ENCODE measurements around the gene ODAD3. TPM values are rescaled to one million over a fixed set of nuclear protein-coding genes. Genes with fewer than 3 reads are reported as not detected.
A peak's percentile ranks its signal among the peaks of the same experiment; 100 is the strongest.

Gene ODAD3
- under 1 TPM in 1 of 2 donors, not detected in 1; 0.22 TPM for total RNA-seq

- peak within 1 kb of the TSS; percentile 56 for H3K27ac ChIP-seq
- H3K36me3 ChIP-seq, result no peaks in the 10 kb centered on the region
- no peaks in the 10 kb centered on the region for H3K9me3 ChIP-seq
- intact Hi-C loops (cut with DNase I), result no loop called here
- H3K4me1 ChIP-seq, result peaks cover 6% of the 10 kb centered on the region
- peak within 1 kb of the TSS; percentile 76 to 95 for H3K9ac ChIP-seq (ENCODE audit: low read depth in 2 of 2, low read length in 2 of 2)
- peak within 1 kb of the TSS; percentile 45 for H3K4me3 ChIP-seq
- TF ChIP-seq, protein P1, sequence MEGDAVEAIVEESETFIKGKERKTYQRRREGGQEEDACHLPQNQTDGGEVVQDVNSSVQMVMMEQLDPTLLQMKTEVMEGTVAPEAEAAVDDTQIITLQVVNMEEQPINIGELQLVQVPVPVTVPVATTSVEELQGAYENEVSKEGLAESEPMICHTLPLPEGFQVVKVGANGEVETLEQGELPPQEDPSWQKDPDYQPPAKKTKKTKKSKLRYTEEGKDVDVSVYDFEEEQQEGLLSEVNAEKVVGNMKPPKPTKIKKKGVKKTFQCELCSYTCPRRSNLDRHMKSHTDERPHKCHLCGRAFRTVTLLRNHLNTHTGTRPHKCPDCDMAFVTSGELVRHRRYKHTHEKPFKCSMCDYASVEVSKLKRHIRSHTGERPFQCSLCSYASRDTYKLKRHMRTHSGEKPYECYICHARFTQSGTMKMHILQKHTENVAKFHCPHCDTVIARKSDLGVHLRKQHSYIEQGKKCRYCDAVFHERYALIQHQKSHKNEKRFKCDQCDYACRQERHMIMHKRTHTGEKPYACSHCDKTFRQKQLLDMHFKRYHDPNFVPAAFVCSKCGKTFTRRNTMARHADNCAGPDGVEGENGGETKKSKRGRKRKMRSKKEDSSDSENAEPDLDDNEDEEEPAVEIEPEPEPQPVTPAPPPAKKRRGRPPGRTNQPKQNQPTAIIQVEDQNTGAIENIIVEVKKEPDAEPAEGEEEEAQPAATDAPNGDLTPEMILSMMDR (IDR thresholded peaks at IDR 0.05), result peak; percentile 91
- no peaks in the 10 kb centered on the region for H3K27me3 ChIP-seq
- peak; percentile 99 for DNase-seq
Observed at GRCh38 chr19:11435057-11435832, at the start of gene ODAD3, which contains the start of gene PRKCSH. Gene ODAD3, minus strand, starts transcription at chr19:11435121. Its CDS starts 105 bp downstream, at chr19:11435016. Gene PRKCSH, plus strand, starts transcription at chr19:11435635. Its CDS starts 483 bp downstream, at chr19:11436118.

DNA sequence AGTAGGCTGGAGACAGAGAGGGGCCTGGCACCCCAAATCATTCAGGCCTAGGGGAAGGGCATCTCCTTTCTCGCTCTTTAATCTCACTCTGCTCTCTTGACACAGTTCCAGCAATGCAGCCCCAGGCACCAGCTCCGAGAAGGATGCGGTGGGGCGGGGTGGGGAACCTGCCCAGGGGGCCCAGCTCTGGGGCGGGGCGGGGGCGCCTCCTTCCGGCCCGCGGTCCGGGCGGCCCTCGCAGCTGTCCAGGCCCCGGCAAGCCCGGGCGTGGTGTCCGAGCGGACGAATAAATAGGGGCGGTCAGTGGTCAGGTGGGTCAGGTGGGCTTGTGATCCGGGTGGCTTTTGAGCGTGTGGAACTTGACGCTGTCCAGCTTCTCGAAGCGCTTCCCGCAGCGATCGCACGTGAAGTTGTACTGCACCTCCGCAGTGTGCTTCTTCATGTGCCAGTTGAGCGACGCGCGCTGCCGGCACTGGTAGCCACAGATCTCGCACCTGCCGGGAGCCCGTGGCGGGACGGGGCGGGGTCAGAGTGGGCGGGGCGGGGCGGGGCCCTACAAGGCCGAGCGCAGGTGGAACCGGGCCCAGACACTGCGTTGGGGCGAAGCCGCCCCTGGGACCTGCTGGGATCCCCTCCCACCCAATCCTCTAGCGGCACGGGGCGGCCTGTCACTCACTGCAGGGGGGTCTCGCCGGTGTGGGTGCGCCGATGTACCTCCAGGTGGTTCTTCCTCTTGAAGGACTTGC, 48.6 kb upstream of the ODAD3 start:
- no peak for DNase-seq
- TF ChIP-seq, protein P1 (IDR thresholded peaks at IDR 0.05), result no peak
- no peak overlapping the region for H3K27ac ChIP-seq
- peaks cover 39% of the 10 kb centered on the region for H3K27me3 ChIP-seq
- peaks cover 15% of the 10 kb centered on the region for H3K4me1 ChIP-seq
- no peaks in the 10 kb centered on the region for H3K9me3 ChIP-seq
- no peaks in the 10 kb centered on the region for H3K36me3 ChIP-seq
- intact Hi-C loops (cut with DNase I), result no loop called here
- no peak overlapping the region for H3K4me3 ChIP-seq
- no peak overlapping the region for H3K9ac ChIP-seq (ENCODE audit: low read depth in 2 of 2, low read length in 2 of 2)

DNA sequence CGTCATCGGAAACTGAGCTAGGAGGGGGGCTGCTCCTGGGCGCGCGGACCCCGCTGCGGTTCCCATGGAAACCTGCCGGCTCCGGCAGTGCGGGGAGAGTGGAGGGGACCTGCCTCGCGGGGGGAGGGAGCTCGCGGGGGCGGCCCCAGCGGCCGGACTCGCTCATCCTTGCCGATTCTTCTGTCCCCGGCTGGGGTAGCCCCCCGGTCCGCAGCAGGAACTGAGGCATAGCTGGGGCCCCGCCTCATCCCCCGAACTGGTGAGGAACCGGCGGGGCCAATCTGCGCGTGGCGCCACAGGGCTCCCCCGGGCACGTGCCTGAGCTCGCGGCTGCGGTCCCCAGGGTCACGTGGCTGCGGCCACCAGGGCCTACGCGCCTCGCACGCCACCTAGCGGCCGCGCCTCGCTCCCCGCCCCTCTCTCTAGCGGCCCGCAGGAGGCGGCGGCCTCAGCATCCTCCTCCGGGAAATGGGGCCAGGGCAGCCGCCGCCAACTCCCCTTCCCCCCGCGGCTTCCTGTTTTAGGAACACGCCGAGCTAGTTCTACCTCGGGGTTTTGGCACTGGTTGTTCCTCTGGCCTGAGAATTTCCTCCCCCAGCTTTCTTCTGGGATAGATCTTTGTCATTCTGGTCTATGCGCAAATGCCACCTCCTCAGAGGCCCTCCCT, 47.6 kb upstream of the ODAD3 start:
- no peak overlapping the region for H3K9ac ChIP-seq (ENCODE audit: low read depth in 2 of 2, low read length in 2 of 2)
- peak overlapping the region; percentile 22 for H3K4me3 ChIP-seq
- H3K36me3 ChIP-seq, result no peaks in the 10 kb centered on the region
- peak; percentile 81 for DNase-seq
- H3K9me3 ChIP-seq, result no peaks in the 10 kb centered on the region
- intact Hi-C loops (cut with DNase I), result no loop called here
- H3K27ac ChIP-seq, result no peak overlapping the region
- peaks cover 39% of the 10 kb centered on the region for H3K27me3 ChIP-seq
- H3K4me1 ChIP-seq, result peaks cover 15% of the 10 kb centered on the region
- TF ChIP-seq, protein P1 (IDR thresholded peaks at IDR 0.05), result peak; percentile 96

DNA sequence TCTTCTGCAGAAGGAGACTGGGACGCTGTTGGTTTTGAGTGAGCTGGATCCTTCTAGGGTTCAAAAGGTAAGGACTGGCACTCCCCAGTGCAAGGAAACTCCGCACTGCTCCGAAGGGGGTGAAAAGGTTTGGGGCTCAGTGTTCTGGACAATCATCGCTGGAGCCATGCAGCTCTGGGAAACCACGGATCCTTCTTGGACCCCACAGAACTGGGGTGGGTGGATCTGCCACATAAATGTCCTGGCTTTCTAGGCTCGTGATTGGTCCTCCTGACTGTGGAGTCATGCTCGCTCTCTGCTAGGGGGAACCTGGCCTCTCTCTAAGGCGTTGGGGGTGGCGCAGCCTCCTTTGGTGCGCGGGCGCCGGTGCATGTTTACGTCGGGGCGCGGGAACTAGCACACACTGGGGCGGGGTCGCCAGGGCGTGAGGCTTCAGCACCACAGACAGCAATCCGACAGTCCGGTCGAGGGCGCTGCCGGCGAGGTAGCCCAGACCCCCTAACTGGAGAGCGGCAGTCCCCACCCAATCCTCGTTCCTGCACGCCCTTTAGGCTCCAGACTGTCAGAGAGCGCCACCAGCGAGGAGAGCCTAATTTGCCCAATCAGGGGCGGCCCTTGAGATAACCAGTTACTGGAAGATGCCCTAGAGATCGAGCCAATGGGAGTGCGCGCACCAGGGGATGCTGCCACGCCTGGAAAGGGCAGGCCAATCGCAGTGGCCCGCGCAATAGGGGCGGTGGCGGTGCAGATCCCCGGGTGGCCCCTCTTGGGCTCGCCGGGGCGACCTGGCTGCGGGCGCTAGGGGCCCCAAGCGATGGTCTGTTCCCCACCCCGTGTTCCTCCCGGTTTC, 46.8 kb upstream of the ODAD3 start:
- Histone ChIP-seq H3K9me3 (no peaks in the 10 kb centered on the region), H3K27ac (no peak overlapping the region), H3K36me3 (no peaks in the 10 kb centered on the region), H3K4me3 (peak overlapping the region; percentile 22), H3K4me1 (peaks cover 15% of the 10 kb centered on the region), H3K9ac (ENCODE audit: low read depth in 2 of 2, low read length in 2 of 2) (no peak overlapping the region), H3K27me3 (peaks cover 39% of the 10 kb centered on the region)
- TF ChIP-seq, protein P1 (IDR thresholded peaks at IDR 0.05), result no peak
- peak; percentile 51 for DNase-seq
- intact Hi-C loops (cut with DNase I), result no loop called here
